ENCODE results near the gene NAP1L1. TPM values are rescaled to one million over a fixed set of nuclear protein-coding genes. Genes with fewer than 3 reads are reported as not detected.

Gene NAP1L1
- total RNA-seq, 1 experiment from 2014 or later, result 946 TPM

DNA sequence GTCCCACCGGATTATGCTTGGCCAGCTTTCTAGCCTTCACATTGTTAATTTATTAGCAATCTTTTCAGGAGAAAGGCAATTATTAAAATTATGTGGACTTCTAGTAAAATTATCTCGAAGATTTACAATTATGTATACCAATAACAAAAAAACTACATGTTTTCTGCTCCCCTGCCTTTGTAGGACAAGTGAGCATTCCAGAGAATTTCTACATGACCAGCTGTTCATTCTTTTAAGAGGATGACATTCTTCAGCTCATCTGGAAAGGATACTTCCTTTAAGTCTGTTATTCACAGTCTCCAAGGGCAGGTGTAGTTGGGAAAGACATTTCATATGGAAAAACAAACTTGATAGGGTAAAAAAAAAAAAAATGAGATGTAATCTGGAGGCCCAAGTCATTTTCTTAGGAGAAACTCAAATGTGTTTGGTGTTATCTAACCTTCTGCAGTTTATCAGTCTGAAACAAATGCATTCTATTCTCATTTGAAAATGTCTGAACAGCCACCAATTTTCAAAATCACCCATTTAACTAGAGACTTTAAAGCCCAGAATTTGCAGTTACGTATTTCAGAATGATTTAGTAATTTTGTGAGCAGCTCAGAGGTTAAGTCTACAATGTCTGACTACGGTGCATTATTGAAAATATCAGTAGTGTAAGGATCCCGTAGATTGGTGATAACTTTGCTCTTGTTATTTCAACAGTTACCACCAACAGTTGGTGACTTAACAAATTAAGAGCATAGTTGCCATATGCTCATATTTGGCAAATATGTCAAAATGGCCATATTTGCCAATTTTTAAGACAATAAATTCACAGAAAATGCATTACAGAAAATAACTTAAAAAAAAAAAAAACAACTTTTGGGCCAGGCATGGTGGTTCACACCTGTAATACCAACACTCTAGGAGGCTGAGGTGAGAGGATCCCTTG is 51.1 kb downstream of the NAP1L1 start:
- Mint-ChIP-seq H3K27me3 (ENCODE audit: low read depth) (peaks cover 3% of the 10 kb centered on the region; the same call in 1 of the 2 replicates), H3K27ac (peak overlapping the region; percentile 99), H3K9me3 (no peaks in the 10 kb centered on the region), H3K4me1 (peaks cover 52% of the 10 kb centered on the region), H3K4me3 (peak overlapping the region; percentile 91), H3K36me3 (peaks cover 20% of the 10 kb centered on the region)
- no peak for ATAC-seq
- TF ChIP-seq NR2C2 (CRISPR knock-in tag; IDR thresholded peaks at IDR 0.05), result no peak
- no peak for TF ChIP-seq ZNF219 (CRISPR knock-in tag; IDR thresholded peaks at IDR 0.05; ENCODE audit: borderline replicate concordance)
- TF ChIP-seq, protein P1, sequence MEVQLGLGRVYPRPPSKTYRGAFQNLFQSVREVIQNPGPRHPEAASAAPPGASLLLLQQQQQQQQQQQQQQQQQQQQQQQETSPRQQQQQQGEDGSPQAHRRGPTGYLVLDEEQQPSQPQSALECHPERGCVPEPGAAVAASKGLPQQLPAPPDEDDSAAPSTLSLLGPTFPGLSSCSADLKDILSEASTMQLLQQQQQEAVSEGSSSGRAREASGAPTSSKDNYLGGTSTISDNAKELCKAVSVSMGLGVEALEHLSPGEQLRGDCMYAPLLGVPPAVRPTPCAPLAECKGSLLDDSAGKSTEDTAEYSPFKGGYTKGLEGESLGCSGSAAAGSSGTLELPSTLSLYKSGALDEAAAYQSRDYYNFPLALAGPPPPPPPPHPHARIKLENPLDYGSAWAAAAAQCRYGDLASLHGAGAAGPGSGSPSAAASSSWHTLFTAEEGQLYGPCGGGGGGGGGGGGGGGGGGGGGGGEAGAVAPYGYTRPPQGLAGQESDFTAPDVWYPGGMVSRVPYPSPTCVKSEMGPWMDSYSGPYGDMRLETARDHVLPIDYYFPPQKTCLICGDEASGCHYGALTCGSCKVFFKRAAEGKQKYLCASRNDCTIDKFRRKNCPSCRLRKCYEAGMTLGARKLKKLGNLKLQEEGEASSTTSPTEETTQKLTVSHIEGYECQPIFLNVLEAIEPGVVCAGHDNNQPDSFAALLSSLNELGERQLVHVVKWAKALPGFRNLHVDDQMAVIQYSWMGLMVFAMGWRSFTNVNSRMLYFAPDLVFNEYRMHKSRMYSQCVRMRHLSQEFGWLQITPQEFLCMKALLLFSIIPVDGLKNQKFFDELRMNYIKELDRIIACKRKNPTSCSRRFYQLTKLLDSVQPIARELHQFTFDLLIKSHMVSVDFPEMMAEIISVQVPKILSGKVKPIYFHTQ (CRISPR knock-in tag; IDR thresholded peaks at IDR 0.05), result no peak
- TF ChIP-seq GRHL2 (CRISPR knock-in tag; IDR thresholded peaks at IDR 0.05; ENCODE audit: insufficient replicate concordance, severe bottlenecking), result no peak
- TF ChIP-seq FOXK1 (CRISPR knock-in tag; IDR thresholded peaks at IDR 0.05), result no peak
- no peak for TF ChIP-seq TEAD4 (CRISPR knock-in tag; IDR thresholded peaks at IDR 0.05)
- TF ChIP-seq, protein P2, sequence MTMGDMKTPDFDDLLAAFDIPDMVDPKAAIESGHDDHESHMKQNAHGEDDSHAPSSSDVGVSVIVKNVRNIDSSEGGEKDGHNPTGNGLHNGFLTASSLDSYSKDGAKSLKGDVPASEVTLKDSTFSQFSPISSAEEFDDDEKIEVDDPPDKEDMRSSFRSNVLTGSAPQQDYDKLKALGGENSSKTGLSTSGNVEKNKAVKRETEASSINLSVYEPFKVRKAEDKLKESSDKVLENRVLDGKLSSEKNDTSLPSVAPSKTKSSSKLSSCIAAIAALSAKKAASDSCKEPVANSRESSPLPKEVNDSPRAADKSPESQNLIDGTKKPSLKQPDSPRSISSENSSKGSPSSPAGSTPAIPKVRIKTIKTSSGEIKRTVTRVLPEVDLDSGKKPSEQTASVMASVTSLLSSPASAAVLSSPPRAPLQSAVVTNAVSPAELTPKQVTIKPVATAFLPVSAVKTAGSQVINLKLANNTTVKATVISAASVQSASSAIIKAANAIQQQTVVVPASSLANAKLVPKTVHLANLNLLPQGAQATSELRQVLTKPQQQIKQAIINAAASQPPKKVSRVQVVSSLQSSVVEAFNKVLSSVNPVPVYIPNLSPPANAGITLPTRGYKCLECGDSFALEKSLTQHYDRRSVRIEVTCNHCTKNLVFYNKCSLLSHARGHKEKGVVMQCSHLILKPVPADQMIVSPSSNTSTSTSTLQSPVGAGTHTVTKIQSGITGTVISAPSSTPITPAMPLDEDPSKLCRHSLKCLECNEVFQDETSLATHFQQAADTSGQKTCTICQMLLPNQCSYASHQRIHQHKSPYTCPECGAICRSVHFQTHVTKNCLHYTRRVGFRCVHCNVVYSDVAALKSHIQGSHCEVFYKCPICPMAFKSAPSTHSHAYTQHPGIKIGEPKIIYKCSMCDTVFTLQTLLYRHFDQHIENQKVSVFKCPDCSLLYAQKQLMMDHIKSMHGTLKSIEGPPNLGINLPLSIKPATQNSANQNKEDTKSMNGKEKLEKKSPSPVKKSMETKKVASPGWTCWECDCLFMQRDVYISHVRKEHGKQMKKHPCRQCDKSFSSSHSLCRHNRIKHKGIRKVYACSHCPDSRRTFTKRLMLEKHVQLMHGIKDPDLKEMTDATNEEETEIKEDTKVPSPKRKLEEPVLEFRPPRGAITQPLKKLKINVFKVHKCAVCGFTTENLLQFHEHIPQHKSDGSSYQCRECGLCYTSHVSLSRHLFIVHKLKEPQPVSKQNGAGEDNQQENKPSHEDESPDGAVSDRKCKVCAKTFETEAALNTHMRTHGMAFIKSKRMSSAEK (CRISPR knock-in tag; IDR thresholded peaks at IDR 0.05; ENCODE audit: borderline replicate concordance), result no peak
- TF ChIP-seq, protein P3, sequence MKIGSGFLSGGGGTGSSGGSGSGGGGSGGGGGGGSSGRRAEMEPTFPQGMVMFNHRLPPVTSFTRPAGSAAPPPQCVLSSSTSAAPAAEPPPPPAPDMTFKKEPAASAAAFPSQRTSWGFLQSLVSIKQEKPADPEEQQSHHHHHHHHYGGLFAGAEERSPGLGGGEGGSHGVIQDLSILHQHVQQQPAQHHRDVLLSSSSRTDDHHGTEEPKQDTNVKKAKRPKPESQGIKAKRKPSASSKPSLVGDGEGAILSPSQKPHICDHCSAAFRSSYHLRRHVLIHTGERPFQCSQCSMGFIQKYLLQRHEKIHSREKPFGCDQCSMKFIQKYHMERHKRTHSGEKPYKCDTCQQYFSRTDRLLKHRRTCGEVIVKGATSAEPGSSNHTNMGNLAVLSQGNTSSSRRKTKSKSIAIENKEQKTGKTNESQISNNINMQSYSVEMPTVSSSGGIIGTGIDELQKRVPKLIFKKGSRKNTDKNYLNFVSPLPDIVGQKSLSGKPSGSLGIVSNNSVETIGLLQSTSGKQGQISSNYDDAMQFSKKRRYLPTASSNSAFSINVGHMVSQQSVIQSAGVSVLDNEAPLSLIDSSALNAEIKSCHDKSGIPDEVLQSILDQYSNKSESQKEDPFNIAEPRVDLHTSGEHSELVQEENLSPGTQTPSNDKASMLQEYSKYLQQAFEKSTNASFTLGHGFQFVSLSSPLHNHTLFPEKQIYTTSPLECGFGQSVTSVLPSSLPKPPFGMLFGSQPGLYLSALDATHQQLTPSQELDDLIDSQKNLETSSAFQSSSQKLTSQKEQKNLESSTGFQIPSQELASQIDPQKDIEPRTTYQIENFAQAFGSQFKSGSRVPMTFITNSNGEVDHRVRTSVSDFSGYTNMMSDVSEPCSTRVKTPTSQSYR (CRISPR knock-in tag; IDR thresholded peaks at IDR 0.05), result no peak
- TF ChIP-seq, protein P4, sequence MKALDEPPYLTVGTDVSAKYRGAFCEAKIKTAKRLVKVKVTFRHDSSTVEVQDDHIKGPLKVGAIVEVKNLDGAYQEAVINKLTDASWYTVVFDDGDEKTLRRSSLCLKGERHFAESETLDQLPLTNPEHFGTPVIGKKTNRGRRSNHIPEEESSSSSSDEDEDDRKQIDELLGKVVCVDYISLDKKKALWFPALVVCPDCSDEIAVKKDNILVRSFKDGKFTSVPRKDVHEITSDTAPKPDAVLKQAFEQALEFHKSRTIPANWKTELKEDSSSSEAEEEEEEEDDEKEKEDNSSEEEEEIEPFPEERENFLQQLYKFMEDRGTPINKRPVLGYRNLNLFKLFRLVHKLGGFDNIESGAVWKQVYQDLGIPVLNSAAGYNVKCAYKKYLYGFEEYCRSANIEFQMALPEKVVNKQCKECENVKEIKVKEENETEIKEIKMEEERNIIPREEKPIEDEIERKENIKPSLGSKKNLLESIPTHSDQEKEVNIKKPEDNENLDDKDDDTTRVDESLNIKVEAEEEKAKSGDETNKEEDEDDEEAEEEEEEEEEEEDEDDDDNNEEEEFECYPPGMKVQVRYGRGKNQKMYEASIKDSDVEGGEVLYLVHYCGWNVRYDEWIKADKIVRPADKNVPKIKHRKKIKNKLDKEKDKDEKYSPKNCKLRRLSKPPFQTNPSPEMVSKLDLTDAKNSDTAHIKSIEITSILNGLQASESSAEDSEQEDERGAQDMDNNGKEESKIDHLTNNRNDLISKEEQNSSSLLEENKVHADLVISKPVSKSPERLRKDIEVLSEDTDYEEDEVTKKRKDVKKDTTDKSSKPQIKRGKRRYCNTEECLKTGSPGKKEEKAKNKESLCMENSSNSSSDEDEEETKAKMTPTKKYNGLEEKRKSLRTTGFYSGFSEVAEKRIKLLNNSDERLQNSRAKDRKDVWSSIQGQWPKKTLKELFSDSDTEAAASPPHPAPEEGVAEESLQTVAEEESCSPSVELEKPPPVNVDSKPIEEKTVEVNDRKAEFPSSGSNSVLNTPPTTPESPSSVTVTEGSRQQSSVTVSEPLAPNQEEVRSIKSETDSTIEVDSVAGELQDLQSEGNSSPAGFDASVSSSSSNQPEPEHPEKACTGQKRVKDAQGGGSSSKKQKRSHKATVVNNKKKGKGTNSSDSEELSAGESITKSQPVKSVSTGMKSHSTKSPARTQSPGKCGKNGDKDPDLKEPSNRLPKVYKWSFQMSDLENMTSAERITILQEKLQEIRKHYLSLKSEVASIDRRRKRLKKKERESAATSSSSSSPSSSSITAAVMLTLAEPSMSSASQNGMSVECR (CRISPR knock-in tag; IDR thresholded peaks at IDR 0.05; ENCODE audit: borderline replicate concordance), result no peak
- no peak for TF ChIP-seq ZBTB21 (CRISPR knock-in tag; IDR thresholded peaks at IDR 0.05; ENCODE audit: borderline replicate concordance)
- TF ChIP-seq ZNF671 (CRISPR knock-in tag; IDR thresholded peaks at IDR 0.05), result no peak
- TF ChIP-seq, protein P5, sequence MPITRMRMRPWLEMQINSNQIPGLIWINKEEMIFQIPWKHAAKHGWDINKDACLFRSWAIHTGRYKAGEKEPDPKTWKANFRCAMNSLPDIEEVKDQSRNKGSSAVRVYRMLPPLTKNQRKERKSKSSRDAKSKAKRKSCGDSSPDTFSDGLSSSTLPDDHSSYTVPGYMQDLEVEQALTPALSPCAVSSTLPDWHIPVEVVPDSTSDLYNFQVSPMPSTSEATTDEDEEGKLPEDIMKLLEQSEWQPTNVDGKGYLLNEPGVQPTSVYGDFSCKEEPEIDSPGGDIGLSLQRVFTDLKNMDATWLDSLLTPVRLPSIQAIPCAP (CRISPR knock-in tag; IDR thresholded peaks at IDR 0.05), result no peak
- no peak for DNase-seq (ENCODE audit: low spot score)
- ChIA-PET CTCF (interaction anchor here (0.7 to 4.8 kb wide), 7 partner anchors 43 to 642 kb away, joined by 3 to 24 read pairs (median 5); partner anchors contain the start of gene GLIPR1L2), POLR2A (interaction anchor here (0.5 to 1.5 kb wide), 5 partner anchors 23 to 507 kb away, joined by 3 to 6 read pairs (median 4); no protein-coding TSS in a partner anchor)

Data from WTC11 (cell line).